Aorta (tissue), 5 donors: ENCODE data around the gene KCNJ8. TPM values are rescaled to one million over a fixed set of nuclear protein-coding genes. Genes with fewer than 3 reads are reported as not detected.

ENCODE experiments used
- ATAC-seq: fragments of 200-7000 bp; cut with Tn5 transposase; one replicate; pipeline ENCODE4 v1.9.1; 2022; ENCODE audit warnings: moderate library complexity; ENCODE audit not compliant: low FRiP score
- DNase-seq, 2 donors: peaks; one replicate each; pipeline ENCODE4 v3.0.0-alpha.2; 2020
- H3K27ac ChIP-seq, 2 donors: one replicate each; pipeline ENCODE4 v1.5.1; 2013; ENCODE audit warnings: low read length in 2 of 2, mild to moderate bottlenecking in 2 of 2, moderate library complexity in 2 of 2, control low read depth in 1 of 2, inconsistent platforms in 1 of 2, low read depth in 1 of 2
- H3K27me3 ChIP-seq, 2 donors: one replicate each; pipeline ENCODE4 v1.6.1; 2013; ENCODE audit warnings: control low read depth in 1 of 2, low read length in 1 of 2, mild to moderate bottlenecking in 1 of 2, moderate library complexity in 1 of 2; ENCODE audit not compliant: insufficient read depth in 2 of 2, control insufficient read depth in 1 of 2
- H3K36me3 ChIP-seq, 2 donors: one replicate each; pipeline ENCODE4 v1.6.1; 2013; ENCODE audit warnings: control low read depth in 1 of 2, low read length in 1 of 2, mild to moderate bottlenecking in 1 of 2; ENCODE audit not compliant: insufficient read depth in 2 of 2, control insufficient read depth in 1 of 2
- H3K4me1 ChIP-seq, 2 donors: one replicate each; pipeline ENCODE4 v1.6.1; 2013; ENCODE audit warnings: low read length in 2 of 2, control low read depth in 1 of 2, mild to moderate bottlenecking in 1 of 2, moderate library complexity in 1 of 2; ENCODE audit not compliant: insufficient read depth in 2 of 2, control insufficient read depth in 1 of 2
- H3K4me3 ChIP-seq, 2 donors: one replicate each; pipeline ENCODE4 v1.5.1; 2013; ENCODE audit warnings: low read length in 2 of 2, control low read depth in 1 of 2, mild to moderate bottlenecking in 1 of 2
- H3K9me3 ChIP-seq: one replicate; pipeline ENCODE4 v1.6.1; 2013; ENCODE audit warnings: mild to moderate bottlenecking, low read length; ENCODE audit not compliant: control insufficient read depth
- WGBS, 2 donors: extraction: QIAGEN DNeasy Blood & Tissue Kit; methylation state at CpG; one replicate each; pipeline ENCODE4 v1.1.7; 2013; 5-methylcytosine and 5-hydroxymethylcytosine counted together
- intact Hi-C, 2 donors: fragments of 100-400 bp; cut with DNase I; formaldehyde crosslinking; loops; one replicate each; pipeline versions ENCODE4 v1.14.2 to v1.15.0; 2022
- polyA plus RNA-seq, 2 donors: library from polyadenylated mRNA; stranded (reverse); fragments of 200-250 nt; gene quantifications; one replicate each; pipeline ENCODE4 v1.2.3, GENCODE V29; 2013
- total RNA-seq, 2 donors: library from RNA; stranded (reverse); fragmentation: NEBNext Ultra II Directional; extraction: Animal tissue kit (Norgen Biotek cat#: 25700); gene quantifications; one replicate each; pipeline ENCODE4 v1.2.1, GENCODE V29; 2021
- donor health status: healthy with polysubstance abuse.
- donor health status: Bipolar disorder and iron deficiency.
- donor health status: DM: no; HTN: no; CAD: no.
- donor health status: DM: no; HTN: no; CAD: no.
- donor health status: DM: yes; HTN: yes; CAD: no.

The KCNJ8 gene
- total and polyA plus RNA-seq, 4 donors = 4.0 to 27.2 (median 10.9) TPM

- H3K27me3 ChIP-seq = no peaks in the 10 kb centered on the region
- ATAC-seq = no peak
- no peaks in the 10 kb centered on the region for H3K9me3 ChIP-seq
- WGBS, 2 donors = 11 to 18% methylated on average over 10 of the region's 10 CpGs
- H3K4me3 ChIP-seq = peak overlapping the region; percentile 6 to 80
- DNase-seq = no peak
- no peak overlapping the region for H3K27ac ChIP-seq
- peaks cover 0 to 2% of the 10 kb centered on the region in 2 donors for H3K4me1 ChIP-seq
- intact Hi-C loops = loop anchor here (5.0 to 10.0 kb wide), 3 partner anchors 48 to 111 kb away; no protein-coding TSS in a partner anchor
- H3K36me3 ChIP-seq = no peaks in the 10 kb centered on the region
Observed at GRCh38 chr12:21773806-21774205, 700 bp downstream of the KCNJ8 start.

- no peaks in the 10 kb centered on the region for H3K9me3 ChIP-seq
- ATAC-seq (peak; percentile 10), DNase-seq (peak; percentile 46 to 74)
- H3K27ac ChIP-seq = peak overlapping the region in 1 of 2 donors; percentile 58
- no peaks in the 10 kb centered on the region for H3K27me3 ChIP-seq
- peaks cover 0 to 2% of the 10 kb centered on the region in 2 donors for H3K4me1 ChIP-seq
- peaks cover 0 to 3% of the 10 kb centered on the region in 2 donors for H3K36me3 ChIP-seq
- intact Hi-C loops = loop anchor here (5.0 to 10.0 kb wide), 3 partner anchors 49 to 111 kb away; no protein-coding TSS in a partner anchor
- H3K4me3 ChIP-seq = peak overlapping the region in 1 of 2 donors; percentile 6
- 54% methylated on average over 23 of the region's 23 CpGs for WGBS, 2 donors
Observed at GRCh38 chr12:21773263-21773741, 1.2 kb downstream of the KCNJ8 start.

- intact Hi-C loops = loop anchor here (5.0 to 10.0 kb wide), 3 partner anchors 47 to 113 kb away; no protein-coding TSS in a partner anchor
- 29 to 36% methylated on average over 1 of the region's 1 CpG for WGBS, 2 donors
- DNase-seq (no peak), ATAC-seq (no peak)
- Histone ChIP-seq H3K4me1 (peaks cover 0 to 2% of the 10 kb centered on the region in 2 donors), H3K36me3 (peaks cover 0 to 3% of the 10 kb centered on the region in 2 donors), H3K4me3 (no peak overlapping the region), H3K9me3 (no peaks in the 10 kb centered on the region), H3K27me3 (no peaks in the 10 kb centered on the region), H3K27ac (no peak overlapping the region)
Observed at GRCh38 chr12:21771311-21771710, 3.2 kb downstream of the KCNJ8 start.

- intact Hi-C loops = no loop called here
- no peaks in the 10 kb centered on the region for H3K9me3 ChIP-seq
- no peaks in the 10 kb centered on the region for H3K27me3 ChIP-seq
- no peak overlapping the region for H3K27ac ChIP-seq
- H3K4me3 ChIP-seq = no peak overlapping the region
- WGBS, 2 donors = 86 to 92% methylated on average over 2 of the region's 2 CpGs
- no peak for ATAC-seq
- DNase-seq = no peak
- H3K36me3 ChIP-seq = peaks cover 2 to 8% of the 10 kb centered on the region in 2 donors
- peaks cover 0 to 2% of the 10 kb centered on the region in 2 donors for H3K4me1 ChIP-seq
Observed at GRCh38 chr12:21769307-21769706, 5.2 kb downstream of the KCNJ8 start.

GRCh38 chr12:21766403-21766802 lies 8.1 kb downstream of the KCNJ8 start:
- no peak overlapping the region for H3K27ac ChIP-seq
- 90 to 92% methylated on average over 2 of the region's 2 CpGs for WGBS, 2 donors
- no peak overlapping the region for H3K4me3 ChIP-seq
- H3K9me3 ChIP-seq = no peaks in the 10 kb centered on the region
- no peaks in the 10 kb centered on the region for H3K27me3 ChIP-seq
- H3K36me3 ChIP-seq = peaks cover 2 to 8% of the 10 kb centered on the region in 2 donors
- intact Hi-C loops = no loop called here
- DNase-seq = no peak
- H3K4me1 ChIP-seq = no peaks in the 10 kb centered on the region
- no peak for ATAC-seq

GRCh38 chr12:21764950-21765349 lies 9.6 kb downstream of the KCNJ8 start:
- no peaks in the 10 kb centered on the region for H3K27me3 ChIP-seq
- DNase-seq (no peak), ATAC-seq (no peak)
- WGBS, 2 donors = 95 to 97% methylated on average over 4 of the region's 4 CpGs
- no peaks in the 10 kb centered on the region for H3K4me1 ChIP-seq
- H3K4me3 ChIP-seq = no peak overlapping the region
- H3K9me3 ChIP-seq = no peaks in the 10 kb centered on the region
- H3K27ac ChIP-seq = no peak overlapping the region
- H3K36me3 ChIP-seq = peaks cover 2 to 8% of the 10 kb centered on the region in 2 donors
- intact Hi-C loops = no loop called here

- WGBS, 2 donors = 84 to 91% methylated on average over 2 of the region's 2 CpGs
- Histone ChIP-seq H3K4me1 (no peaks in the 10 kb centered on the region), H3K27ac (no peak overlapping the region), H3K36me3 (peaks cover 2 to 8% of the 10 kb centered on the region in 2 donors), H3K9me3 (no peaks in the 10 kb centered on the region), H3K4me3 (no peak overlapping the region), H3K27me3 (no peaks in the 10 kb centered on the region)
- intact Hi-C loops = no loop called here
- DNase-seq = no peak
- ATAC-seq = no peak
Observed at GRCh38 chr12:21764065-21764464, 10.4 kb downstream of the KCNJ8 start.

- 91 to 93% methylated on average over 2 of the region's 2 CpGs for WGBS, 2 donors
- Histone ChIP-seq H3K4me3 (no peak overlapping the region), H3K27ac (no peak overlapping the region), H3K4me1 (no peaks in the 10 kb centered on the region), H3K36me3 (peaks cover 2 to 7% of the 10 kb centered on the region in 2 donors), H3K27me3 (no peaks in the 10 kb centered on the region), H3K9me3 (no peaks in the 10 kb centered on the region)
- ATAC-seq (no peak), DNase-seq (no peak)
- intact Hi-C loops = no loop called here
Observed at GRCh38 chr12:21763531-21763930, 11.0 kb downstream of the KCNJ8 start.

GRCh38 chr12:21759737-21760136 lies 14.8 kb downstream of the KCNJ8 start:
- no peaks in the 10 kb centered on the region for H3K36me3 ChIP-seq
- no peak for DNase-seq
- 95 to 97% methylated on average over 5 of the region's 5 CpGs for WGBS, 2 donors
- no peaks in the 10 kb centered on the region for H3K4me1 ChIP-seq
- no peaks in the 10 kb centered on the region for H3K9me3 ChIP-seq
- intact Hi-C loops = no loop called here
- ATAC-seq = no peak
- H3K27ac ChIP-seq = no peak overlapping the region
- no peak overlapping the region for H3K4me3 ChIP-seq
- H3K27me3 ChIP-seq = no peaks in the 10 kb centered on the region
